Colonic mucosa (tissue), 4 donors: ENCODE measurements around the gene NAPG. TPM values are rescaled to one million over a fixed set of nuclear protein-coding genes. Genes with fewer than 3 reads are reported as not detected.

Experiments used
- DNase-seq: peaks from one replicate; pipeline ENCODE4 v3.0.0-alpha.2; 2020
- H3K27ac ChIP-seq: fragments of 200-600 bp; one replicate; pipeline ENCODE4 v1.8.0; 2021
- H3K27me3 ChIP-seq: fragments of 200-600 bp; one replicate; pipeline ENCODE4 v1.8.0; 2021
- H3K36me3 ChIP-seq: fragments of 200-600 bp; one replicate; pipeline ENCODE4 v1.8.0; 2021
- H3K4me1 ChIP-seq: fragments of 200-600 bp; one replicate; pipeline ENCODE4 v1.8.0; 2021; ENCODE audit warnings: mild to moderate bottlenecking
- H3K4me3 ChIP-seq: fragments of 200-600 bp; one replicate; pipeline ENCODE4 v1.8.0; 2021
- H3K9ac ChIP-seq, 2 donors: one replicate each; pipeline ENCODE4 v1.7.0; 2013; ENCODE audit warnings: control low read depth in 2 of 2, low read depth in 2 of 2, low read length in 2 of 2
- H3K9me3 ChIP-seq: fragments of 200-600 bp; one replicate; pipeline ENCODE4 v1.8.0; 2021
- CTCF ChIP-seq: fragments of 200-600 bp; IDR thresholded peaks from one replicate; pipeline ENCODE4 v1.8.0; 2022; ENCODE audit warnings: antibody characterized with exemption, mild to moderate bottlenecking
- intact Hi-C: fragments of 100-400 bp; cut with DNase I; formaldehyde crosslinking; loops from one replicate; pipeline ENCODE4 v1.14.1; 2022
- total RNA-seq, 2 donors: library from RNA; stranded (reverse); fragmentation: NEBNext Ultra II Directional in 1 of 2; extraction: Animal tissue kit (Norgen Biotek cat#: 25700) in 1 of 2; gene quantifications; one replicate each; pipeline ENCODE4 v1.2.1, GENCODE V29; 2021
- donor health status: healthy.
- donor health status: DM: no; HTN: no; CAD: no.
- donor health status: DM: no; HTN: no; CAD: no.

Gene NAPG
- total RNA-seq, 2 donors from 2014 or later, result 29.0 to 36.0 TPM

DNA sequence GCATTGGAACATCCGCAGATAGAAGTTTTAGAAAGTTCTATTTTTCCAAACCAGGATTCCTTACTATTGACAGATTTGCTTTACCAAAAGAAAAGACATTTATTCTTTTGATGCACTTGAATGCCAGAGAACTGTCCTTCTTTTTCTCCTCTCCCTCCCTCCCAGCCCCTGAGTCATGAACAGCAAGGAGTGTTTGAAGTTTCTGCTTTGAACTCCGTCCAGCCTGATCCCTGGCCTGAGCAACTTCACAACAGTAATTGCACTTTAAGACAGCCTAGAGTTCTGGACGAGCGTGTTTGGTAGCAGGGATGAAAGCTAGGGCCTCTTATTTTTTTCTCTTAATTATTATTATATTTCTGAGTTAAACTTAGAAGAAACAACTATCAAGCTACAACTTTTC is 37.8 kb upstream of the NAPG start:
- no peak overlapping the region for H3K27ac ChIP-seq
- intact Hi-C loops, result no loop called here
- H3K9me3 ChIP-seq, result no peaks in the 10 kb centered on the region
- H3K4me1 ChIP-seq, result no peaks in the 10 kb centered on the region
- no peak overlapping the region for H3K9ac ChIP-seq
- no peak overlapping the region for H3K4me3 ChIP-seq
- no peak for DNase-seq
- no peaks in the 10 kb centered on the region for H3K27me3 ChIP-seq
- TF ChIP-seq CTCF, result no peak
- no peaks in the 10 kb centered on the region for H3K36me3 ChIP-seq

DNA sequence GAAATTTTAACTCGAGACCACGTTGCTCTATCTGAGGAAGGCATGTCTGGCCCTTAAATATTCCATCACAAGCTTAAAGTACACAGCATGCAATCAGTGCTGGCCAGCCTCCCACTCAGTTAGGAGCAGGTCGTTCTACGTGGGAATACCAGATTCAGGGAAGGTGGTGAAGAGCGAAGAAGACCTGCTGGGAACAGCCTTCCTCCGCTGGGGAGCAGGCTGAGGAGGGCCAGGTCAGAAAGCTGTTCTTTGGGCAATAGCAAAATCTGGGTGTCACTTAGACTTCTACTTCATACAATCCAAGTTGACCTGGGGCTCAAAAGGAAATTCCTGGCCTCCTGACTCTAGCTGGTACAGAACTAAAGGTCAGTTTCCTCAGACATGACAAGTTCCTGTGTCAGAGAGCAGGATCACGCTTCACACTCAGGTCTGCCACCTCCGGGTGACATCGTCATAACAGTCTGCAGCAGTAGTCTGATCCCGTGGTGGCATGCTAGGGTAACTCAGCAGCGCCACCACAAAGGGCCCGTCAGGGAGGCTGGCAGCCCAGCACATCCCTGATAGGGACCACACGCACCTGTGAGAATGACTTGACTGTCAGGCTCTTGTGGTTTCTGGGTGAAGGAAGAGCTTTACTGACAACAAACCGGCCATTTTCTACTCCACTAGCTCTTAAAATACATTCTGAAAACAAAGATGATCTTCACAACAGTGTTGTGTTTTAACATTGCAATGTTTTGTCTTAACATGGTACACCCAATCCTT is 35.2 kb upstream of the NAPG start:
- DNase-seq, result no peak
- no peak overlapping the region for H3K27ac ChIP-seq
- intact Hi-C loops, result no loop called here
- no peaks in the 10 kb centered on the region for H3K27me3 ChIP-seq
- no peaks in the 10 kb centered on the region for H3K4me1 ChIP-seq
- H3K36me3 ChIP-seq, result no peaks in the 10 kb centered on the region
- no peaks in the 10 kb centered on the region for H3K9me3 ChIP-seq
- TF ChIP-seq CTCF, result no peak
- H3K9ac ChIP-seq, result no peak overlapping the region
- H3K4me3 ChIP-seq, result no peak overlapping the region

DNA sequence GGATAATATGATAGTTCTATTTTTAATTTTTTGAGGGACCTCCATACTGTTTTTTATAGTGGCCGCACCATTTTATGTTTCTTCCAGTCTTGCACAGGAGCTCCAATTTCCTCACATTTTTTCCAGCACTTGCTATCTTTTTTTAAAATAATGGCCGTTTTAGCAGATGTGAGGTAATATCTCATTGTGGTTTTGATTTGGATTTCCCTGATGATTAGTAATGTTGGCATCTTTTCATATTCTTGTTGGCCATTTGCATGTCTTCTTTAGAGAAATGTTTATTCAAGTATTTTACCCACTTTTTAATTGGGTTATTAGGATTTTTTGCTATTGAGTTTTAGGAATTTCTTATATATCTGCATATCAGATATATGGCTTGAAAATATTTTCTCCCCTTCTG is 29.9 kb upstream of the NAPG start:
- Histone ChIP-seq H3K9me3 (no peaks in the 10 kb centered on the region), H3K27ac (no peak overlapping the region), H3K4me1 (no peaks in the 10 kb centered on the region), H3K27me3 (no peaks in the 10 kb centered on the region), H3K4me3 (no peak overlapping the region), H3K9ac (no peak overlapping the region), H3K36me3 (no peaks in the 10 kb centered on the region)
- DNase-seq, result no peak
- no peak for TF ChIP-seq CTCF
- intact Hi-C loops, result no loop called here

DNA sequence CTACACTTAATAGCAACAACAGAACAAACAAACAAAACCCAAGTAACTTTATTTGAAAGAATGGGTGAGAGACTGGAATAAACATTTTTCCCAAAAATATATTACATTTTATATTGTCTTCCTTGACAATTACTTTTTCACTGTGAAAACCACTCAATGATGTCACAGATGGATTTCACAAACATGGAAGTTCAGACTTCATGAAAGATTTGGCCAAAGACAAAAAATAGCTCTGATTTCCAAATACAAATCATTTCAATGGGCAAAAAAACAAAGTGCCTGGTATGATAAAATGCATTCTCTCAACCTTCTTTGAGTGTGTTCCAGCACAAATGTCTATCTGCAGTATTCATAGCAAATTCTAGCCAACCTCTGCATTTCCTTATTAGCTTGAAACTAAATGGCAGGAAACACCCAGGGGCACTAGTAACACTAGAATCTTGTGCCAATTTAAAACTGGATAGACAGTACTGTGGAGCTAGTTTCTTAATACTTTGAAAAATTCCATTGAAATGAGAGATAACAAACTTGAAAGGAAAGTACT is 28.5 kb upstream of the NAPG start:
- Histone ChIP-seq H3K9me3 (no peaks in the 10 kb centered on the region), H3K27ac (no peak overlapping the region), H3K4me1 (no peaks in the 10 kb centered on the region), H3K36me3 (no peaks in the 10 kb centered on the region), H3K27me3 (no peaks in the 10 kb centered on the region), H3K4me3 (no peak overlapping the region), H3K9ac (no peak overlapping the region)
- intact Hi-C loops, result no loop called here
- TF ChIP-seq CTCF, result no peak
- no peak for DNase-seq

- Histone ChIP-seq H3K4me3 (no peak overlapping the region), H3K27ac (no peak overlapping the region), H3K27me3 (no peaks in the 10 kb centered on the region), H3K4me1 (no peaks in the 10 kb centered on the region), H3K9ac (no peak overlapping the region), H3K36me3 (no peaks in the 10 kb centered on the region), H3K9me3 (no peaks in the 10 kb centered on the region)
- DNase-seq, result no peak
- intact Hi-C loops, result no loop called here
- no peak for TF ChIP-seq CTCF
Observed at GRCh38 chr18:10499230-10499629, 26.6 kb upstream of the NAPG start.
